Right forelimb (tissue), 1 donor: ENCODE data around the gene RASAL3.
A peak's percentile ranks its signal among the peaks of the same experiment; 100 is the strongest.

Source experiments
- DNase-seq: peaks from one replicate; pipeline ENCODE4 v3.0.0-alpha.2; 2018

The RASAL3 gene

DNA sequence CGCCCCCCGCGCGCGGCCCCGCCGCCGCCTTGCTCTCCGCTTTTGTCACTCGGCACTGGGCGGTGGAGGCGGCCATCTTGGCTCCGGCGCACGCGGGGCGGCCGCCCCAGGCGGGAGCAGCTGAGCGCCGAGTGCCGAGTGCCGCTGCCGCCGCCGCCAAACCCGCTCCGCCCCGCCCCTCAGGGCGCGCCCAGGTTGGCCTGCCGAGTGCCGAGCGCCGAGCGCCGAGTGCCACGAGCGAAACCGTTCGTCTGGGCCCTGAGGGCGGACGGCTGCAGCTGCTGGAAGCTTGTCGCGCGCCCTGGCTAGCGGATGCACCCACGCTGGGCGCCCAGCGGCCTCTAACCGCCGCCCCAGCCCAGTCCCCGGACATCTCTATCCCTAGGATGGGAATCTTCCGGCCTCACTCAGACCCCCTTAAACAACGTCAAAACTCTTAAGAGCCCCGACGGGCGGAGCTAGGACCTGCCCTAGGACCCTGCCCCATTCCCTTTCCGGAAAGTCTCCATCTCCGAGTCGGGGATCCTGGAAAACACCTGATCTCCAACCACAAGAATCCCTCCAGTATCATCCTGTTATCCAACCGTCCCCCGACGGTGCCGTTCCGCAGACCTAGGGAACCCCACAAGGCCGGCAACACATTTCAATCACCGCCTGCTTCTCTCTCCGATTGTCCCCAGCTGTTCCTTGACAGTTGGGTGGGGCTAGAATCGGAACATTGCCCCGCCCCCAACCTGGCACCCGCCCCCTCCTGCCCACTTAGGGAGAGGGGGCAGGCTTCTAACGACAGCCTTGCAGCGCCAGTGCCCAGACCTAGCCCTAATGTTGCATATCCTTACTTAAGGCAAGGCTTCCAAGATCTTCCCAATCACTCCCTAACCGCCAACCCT, 31.5 kb downstream of the RASAL3 start:
- peak; percentile 94 for DNase-seq

- DNase-seq = no peak
These were observed 32.3 kb downstream of the RASAL3 start for GRCh38 chr19:15432018-15432494.

GRCh38 chr19:15431396-15432017, 32.8 kb downstream of the RASAL3 start:
- no peak for DNase-seq

- no peak for DNase-seq
These were observed 33.7 kb downstream of the RASAL3 start for GRCh38 chr19:15430526-15431120.

DNA sequence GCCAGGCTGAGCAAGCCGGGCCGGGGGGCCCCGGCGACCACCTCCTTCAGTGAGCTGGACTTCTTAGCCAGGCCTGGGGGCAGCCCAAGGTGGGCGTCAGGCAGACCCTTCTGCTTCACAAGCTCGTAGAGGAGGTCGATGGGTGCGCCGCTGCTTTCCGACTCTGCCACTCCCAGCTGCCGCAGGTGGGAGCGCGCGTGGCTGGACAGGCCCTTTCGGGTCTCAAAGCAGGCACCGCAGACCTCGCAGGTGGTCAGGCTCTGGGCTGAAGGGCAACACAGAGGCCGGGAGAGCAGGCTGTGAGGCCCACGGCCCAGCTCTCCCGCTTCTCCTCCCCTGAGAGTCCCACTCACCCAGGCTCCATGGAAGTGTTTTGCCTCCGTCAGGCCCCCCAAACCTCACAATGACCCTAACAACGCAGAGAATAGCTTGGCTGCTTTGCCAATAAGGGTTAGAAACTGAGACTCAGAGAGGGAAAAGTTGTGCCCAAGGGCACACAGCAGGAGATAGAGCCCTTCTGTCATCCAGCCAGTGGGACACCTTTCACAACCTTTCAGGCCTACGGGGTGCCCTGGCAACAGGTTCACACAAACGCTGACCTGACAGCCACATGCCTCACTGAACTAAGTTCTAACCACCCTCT, 34.4 kb downstream of the RASAL3 start:
- DNase-seq = no peak

DNA sequence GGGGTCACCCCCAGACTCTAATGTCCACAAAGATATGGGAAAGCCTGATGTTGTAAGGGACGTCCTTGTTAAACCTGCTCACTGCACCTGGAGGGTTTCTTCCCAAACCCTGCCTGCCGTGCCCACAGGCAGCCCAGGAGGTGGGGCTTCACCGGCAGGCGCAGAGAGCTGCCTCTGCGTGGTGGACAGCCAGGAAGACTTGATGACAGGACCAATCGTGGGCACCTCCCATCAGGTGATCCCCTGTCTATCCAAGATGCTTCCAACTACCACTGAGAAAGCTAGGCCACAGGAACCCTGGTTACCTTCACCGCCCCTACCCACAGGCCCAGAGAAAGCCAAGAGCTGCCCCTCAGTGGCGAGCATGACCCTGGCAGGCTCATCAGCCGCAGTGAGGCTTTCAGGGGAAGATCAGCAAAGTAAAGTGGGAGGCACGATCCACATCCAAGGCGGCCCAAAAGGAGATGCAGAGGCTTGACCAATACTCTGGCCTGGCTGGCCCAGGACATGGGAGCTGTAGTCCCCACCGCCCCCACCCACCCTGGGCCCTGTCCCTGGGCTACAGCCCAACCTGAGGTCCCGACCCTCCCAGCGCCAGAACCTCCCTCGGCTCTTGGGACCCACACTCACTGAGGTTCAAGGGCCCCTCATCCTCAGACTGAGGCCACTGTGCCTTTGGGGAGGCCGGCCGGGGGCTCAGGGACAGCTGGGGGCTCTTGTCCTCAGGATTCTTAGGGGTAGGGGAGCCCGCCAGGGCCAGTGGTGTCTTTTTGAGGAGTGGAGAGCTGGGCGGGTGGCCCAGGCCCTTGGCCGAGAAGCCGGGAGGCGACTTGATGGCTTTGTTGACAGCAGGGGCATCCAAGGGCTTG, 35.2 kb downstream of the RASAL3 start:
- DNase-seq = no peak

GRCh38 chr19:15427991-15428471, 36.3 kb downstream of the RASAL3 start:
- DNase-seq = no peak

DNA sequence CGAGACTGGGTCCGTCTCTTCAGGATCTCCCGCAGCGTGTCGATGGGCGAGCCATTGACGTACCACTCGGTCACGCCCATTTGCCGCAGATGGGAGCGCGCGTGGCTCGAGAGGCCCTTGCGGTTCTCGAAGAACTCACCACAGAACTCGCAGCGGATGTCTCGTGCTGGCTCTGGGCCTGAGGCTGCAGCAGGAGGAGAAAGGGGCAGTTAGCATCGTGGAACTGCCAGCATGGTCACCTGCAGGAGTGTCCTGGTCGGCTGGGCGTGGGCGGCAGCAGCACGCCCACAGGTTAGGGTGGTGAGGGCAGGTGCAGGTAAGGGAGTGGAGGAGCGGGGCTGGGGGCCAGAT, 37.0 kb downstream of the RASAL3 start:
- no peak for DNase-seq

GRCh38 chr19:15426485-15427349, 37.6 kb downstream of the RASAL3 start:
- no peak for DNase-seq

DNA sequence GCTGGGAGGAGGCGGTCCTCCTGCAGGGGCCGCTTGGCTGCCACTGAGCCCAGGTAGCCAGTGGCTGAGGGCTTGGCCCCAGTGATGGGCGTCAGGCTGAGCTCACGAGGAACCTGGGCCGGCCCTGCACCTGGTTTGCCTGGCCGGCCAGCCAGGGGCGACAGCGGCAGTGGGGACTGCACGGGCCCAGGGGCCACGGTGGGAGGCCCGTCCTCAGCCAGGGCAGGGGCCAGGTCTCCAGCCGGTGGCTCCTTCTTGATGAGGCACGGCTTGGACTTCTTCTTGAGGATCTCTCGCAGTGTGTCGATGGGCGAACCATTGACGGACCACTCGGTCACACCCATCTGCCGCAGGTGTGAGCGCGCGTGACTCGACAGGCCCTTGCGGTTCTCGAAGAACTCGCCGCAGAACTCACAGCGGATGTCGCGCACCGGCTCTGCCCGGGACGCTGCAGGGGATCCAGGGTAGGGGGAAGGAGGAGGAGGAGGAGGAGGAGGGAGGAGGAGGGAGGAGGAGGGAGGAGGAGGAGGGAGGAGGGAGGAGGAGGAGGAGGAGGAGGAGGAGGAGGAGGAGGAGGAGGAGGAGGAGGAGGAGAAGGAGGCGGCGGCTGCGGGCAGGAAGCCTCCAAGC, 38.9 kb downstream of the RASAL3 start:
- no peak for DNase-seq

DNA sequence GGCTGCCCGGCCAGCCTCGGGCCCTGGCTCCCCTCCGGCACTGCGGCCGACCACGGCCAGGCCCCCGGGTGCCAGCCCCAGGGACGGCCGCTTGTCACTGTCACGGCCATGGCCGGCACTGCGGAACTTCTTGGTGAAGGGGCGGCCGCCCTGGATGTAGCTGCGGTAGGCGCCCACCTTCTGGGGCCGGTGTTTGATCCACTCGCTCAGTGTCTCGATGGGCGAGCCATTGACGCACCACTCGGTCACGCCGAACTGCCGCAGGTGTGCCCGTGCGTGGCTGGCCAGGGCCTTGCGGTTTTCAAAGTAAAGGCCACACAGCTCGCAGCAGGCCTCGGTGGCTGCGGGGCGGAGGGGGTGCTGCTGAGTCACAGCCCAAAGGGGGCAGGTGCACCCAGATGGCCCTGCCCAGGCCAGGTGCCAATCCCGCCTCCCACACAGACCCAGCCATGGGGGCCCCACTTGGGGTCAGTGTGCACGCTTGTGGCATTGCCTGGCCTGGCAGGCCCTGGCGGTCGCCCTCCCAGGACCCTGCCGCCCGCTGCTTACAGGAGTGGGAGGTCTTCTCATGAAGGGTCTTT, 39.6 kb downstream of the RASAL3 start:
- no peak for DNase-seq

DNA sequence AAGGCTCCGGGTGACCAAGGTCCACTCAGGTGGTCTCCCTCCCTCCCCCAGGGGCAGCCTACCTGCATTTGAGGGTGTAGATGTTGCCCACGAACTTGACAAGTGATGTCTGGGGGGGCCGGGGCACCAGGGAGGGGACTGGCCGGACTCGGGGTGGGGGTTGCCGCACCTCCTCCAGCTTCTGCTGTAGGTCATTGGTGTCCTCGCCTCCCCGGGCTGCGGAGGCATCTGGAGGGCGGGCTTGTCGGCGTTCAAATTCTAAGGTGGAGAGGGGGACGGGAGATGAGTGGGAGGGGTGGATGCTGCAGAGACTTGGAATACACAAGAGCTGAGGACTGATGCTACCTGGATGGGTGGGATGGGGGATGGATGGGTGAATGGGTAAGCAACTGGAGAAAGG, 40.2 kb downstream of the RASAL3 start:
- no peak for DNase-seq

GRCh38 chr19:15423130-15423529, 41.2 kb downstream of the RASAL3 start:
- DNase-seq = no peak

DNA sequence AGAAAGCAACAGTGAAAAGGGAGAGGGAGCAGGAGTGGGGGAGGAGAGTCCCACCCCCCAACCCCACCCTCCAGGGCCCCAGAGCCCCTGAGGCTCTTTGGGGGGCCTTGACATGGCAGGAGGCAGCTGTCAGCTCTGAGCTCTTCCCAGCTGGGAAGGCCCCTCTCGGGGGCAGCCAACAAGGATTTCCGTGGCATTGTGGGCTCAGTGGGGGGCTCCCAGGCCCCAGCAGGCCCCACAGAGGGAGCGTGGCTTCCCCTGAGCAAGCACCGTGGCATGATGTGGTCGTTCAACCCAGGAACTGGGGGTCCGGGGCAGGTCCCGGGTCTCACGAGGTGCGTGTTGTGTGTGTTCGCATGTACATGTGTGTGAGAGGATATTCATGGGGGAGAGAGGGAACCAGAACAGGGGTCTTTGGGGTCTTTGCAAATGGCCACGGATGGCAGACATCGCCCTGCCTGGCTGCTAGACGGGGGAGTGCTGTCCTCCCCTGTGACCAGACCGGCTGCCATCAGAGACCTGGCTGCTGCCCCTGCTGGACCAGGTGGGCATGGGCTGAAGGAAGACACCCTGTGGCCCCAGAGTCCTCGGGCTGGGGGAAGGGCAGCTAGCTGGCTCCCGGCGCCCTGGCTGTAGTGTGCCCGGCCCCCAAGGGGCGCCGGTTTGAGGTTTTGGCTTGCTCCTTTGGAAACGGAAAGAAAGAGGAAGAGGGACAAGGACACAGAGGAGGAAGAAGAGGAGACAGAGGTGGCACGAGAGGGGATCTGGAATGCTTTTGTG, 41.9 kb downstream of the RASAL3 start:
- DNase-seq = no peak

- peak; percentile 77 for DNase-seq
These were observed 42.6 kb downstream of the RASAL3 start for GRCh38 chr19:15421721-15422260.

DNA sequence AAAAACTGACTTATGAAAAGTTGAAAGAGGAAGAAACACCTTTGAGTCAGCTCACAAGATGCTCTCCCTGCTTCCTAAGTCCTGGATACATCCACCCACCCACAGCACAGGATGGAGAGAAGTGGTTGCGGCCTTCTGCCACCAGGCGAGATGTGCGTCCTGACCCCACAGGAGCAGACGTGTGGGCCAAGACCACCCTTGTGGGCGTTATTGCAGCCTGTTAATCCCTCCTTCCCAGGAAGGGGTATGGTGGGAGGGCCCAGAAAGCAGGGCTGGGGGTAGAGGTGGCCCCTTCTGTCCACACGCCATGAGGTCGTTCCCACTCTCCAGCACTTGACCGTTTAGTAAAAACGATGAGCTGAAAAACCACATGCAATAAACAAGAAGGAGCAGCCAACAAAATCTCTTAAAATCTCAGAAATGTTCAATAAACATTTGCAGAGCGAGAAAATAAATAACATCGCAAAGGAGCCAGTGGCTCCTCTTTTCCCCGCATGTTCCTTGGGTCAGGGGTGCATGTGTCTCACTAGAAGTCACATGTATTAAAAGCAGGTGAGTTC, 43.1 kb downstream of the RASAL3 start:
- DNase-seq = no peak

- DNase-seq = no peak
These were observed 44.8 kb downstream of the RASAL3 start for GRCh38 chr19:15419413-15420025.
